Dendritic cell treated with granulocyte-macrophage colony-stimulating factor and Interleukin-4, amounts not matched to agents 40 ng/mL and 50 ng/mL, for 4 days (primary cell): ENCODE measurements around the gene SPAG4.

Experiments used
- H3K27ac Mint-ChIP-seq: one replicate; pipeline ENCODE4 v1.8.0; 2022; ENCODE audit warnings: mild to moderate bottlenecking, mixed read lengths
- H3K27me3 Mint-ChIP-seq: one replicate; pipeline ENCODE4 v1.8.0; 2022; ENCODE audit warnings: mild to moderate bottlenecking, mixed read lengths
- H3K36me3 Mint-ChIP-seq: one replicate; pipeline ENCODE4 v1.8.0; 2022; ENCODE audit warnings: low read depth, mixed read lengths
- H3K4me1 Mint-ChIP-seq: one replicate; pipeline ENCODE4 v1.8.0; 2022; ENCODE audit warnings: low read depth, mixed read lengths
- H3K4me3 Mint-ChIP-seq: one replicate; pipeline ENCODE4 v1.8.0; 2022; ENCODE audit warnings: mild to moderate bottlenecking, moderate library complexity, mixed read lengths
- H3K9me3 Mint-ChIP-seq: one replicate; pipeline ENCODE4 v1.8.0; 2022; ENCODE audit warnings: mixed read lengths
- intact Hi-C: fragments of 100-400 bp; cut with micrococcal nuclease; formaldehyde crosslinking; loops from one replicate; pipeline ENCODE4 v1.15.0; 2022

SPAG4 gene

DNA sequence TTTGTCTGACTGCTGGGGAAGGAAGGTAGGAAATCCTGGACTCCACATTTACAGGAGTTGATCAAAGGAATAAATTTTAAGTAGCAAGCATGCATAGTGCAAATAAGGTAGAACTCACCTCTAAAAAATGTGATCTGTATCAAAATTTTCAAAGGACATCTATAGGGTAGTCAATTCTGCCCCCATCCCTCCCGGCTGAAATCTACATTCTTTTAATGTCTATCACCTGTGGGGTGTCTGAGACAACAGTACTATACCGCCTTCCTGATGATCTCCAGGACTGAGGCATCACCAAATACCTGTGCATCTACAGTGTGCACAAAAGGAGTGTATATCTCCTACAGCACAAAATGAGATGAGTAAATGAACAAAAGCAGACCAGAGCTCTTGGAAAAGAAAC lies 29.2 kb downstream of the SPAG4 start:
- no peaks in the 10 kb centered on the region for H3K9me3 Mint-ChIP-seq

DNA sequence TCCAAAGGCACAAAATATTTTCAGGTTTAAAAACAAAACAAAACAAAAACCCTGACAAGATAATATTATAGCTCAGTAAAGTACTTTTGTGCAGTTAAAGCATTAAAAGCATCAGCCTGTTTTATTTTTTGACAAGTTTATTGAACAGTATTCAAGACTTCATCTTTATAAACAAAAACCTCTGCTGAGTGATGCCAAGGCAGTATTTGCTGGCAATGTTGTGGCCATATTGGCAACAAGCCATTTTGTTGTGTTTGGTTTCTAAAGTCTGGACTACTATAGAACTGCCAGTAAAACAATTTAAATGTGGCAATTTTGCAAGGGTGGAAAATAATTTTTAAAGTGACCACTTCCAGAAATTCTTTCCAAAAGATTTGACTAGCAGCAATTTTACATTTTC lies 33.2 kb downstream of the SPAG4 start:
- Mint-ChIP-seq H3K36me3 (peaks cover 32% of the 10 kb centered on the region), H3K9me3 (no peaks in the 10 kb centered on the region), H3K27me3 (no peaks in the 10 kb centered on the region), H3K4me3 (no peak overlapping the region), H3K27ac (no peak overlapping the region), H3K4me1 (no peaks in the 10 kb centered on the region)
- intact Hi-C loops, result no loop called here

More for the DNA sequence above, 29.2 kb downstream of the SPAG4 start:
- Mint-ChIP-seq H3K36me3 (peaks cover 40% of the 10 kb centered on the region), H3K27me3 (no peaks in the 10 kb centered on the region), H3K27ac (no peak overlapping the region), H3K4me1 (peaks cover 5% of the 10 kb centered on the region), H3K4me3 (no peak overlapping the region)
- intact Hi-C loops, result no loop called here

DNA sequence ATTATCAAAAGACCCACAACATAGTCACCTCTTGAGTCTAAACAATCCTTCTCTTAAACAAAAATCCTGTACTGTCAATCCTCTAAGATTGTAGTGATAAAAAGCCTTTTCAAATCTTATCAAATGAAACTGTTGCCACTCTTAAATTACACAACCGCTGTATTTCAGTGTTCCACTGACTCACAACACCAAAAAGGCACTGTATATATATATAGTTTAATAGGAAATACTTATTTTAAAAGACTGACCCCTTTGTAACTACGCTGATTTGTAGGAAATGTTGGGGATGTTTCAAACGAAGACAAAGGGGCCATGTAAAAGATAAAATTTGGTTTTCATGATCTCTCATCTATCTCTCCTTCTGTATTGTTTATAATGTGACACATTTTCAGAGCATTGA lies 35.0 kb downstream of the SPAG4 start:
- H3K27me3 Mint-ChIP-seq, result no peaks in the 10 kb centered on the region
- H3K4me1 Mint-ChIP-seq, result no peaks in the 10 kb centered on the region
- intact Hi-C loops, result no loop called here

DNA sequence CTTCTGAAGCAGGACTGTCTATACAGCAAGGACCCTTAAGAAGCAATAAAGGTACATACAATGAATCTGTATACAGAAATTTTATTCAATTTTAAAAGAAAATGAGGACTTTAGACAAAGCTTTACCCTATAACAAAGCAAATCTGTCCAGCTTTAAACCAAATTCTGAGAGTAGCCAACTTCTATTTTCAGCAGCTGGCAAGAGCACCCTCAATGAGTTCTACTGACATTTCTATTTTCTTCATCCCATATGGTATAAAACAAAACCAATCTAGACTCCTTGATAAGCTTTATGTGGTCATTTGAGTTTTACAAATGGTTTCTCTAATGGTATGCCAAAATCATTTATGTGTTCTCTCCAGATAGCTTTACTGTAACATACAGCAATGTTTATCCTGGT lies 36.3 kb downstream of the SPAG4 start:
- H3K27me3 Mint-ChIP-seq, result no peaks in the 10 kb centered on the region
- intact Hi-C loops, result no loop called here
- H3K36me3 Mint-ChIP-seq, result peaks cover 26% of the 10 kb centered on the region
- no peak overlapping the region for H3K4me3 Mint-ChIP-seq
- peaks cover 1% of the 10 kb centered on the region for H3K4me1 Mint-ChIP-seq
- no peaks in the 10 kb centered on the region for H3K9me3 Mint-ChIP-seq
- no peak overlapping the region for H3K27ac Mint-ChIP-seq

More for the DNA sequence above, 35.0 kb downstream of the SPAG4 start:
- H3K27ac Mint-ChIP-seq, result no peak overlapping the region
- no peaks in the 10 kb centered on the region for H3K9me3 Mint-ChIP-seq
- no peak overlapping the region for H3K4me3 Mint-ChIP-seq
- peaks cover 22% of the 10 kb centered on the region for H3K36me3 Mint-ChIP-seq

DNA sequence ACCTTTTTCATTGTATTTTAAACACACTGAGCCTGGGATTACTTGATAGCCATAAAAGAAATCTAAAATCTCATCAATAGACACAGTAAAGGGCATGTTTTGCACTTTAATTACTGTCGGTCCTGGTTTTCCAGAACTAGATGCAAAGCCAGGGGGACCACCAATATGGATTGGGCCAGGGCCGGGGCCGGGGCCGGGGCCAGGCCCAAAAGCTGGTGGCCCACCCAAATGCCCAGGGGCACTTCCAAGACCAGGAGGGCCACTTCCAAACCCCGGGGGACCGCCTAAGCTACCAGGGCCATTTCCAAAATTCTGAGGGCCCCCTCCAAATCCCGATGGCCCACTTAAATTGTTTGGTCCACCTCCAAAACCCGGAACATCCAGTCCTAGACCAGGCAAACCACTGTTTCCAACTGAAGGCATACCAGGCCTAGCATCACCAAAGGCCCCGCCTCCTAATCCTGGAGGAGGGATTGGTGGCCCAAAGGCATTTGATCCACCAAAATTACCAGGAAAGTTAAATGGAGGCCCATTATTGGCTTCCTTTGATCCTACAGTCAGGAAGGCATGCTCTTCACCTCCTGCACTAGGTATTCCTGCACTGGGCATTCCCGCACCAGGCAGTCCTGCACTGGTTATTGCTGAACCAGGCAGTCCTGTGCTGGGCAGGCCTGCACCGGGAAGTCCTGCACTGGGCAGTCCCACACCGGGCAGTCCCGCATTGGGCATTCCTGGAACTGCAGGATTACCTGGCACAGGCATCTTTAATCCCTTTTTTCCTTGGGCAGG lies 37.2 kb downstream of the SPAG4 start:
- Mint-ChIP-seq H3K4me1 (peaks cover 7% of the 10 kb centered on the region), H3K36me3 (peaks cover 26% of the 10 kb centered on the region), H3K4me3 (no peak overlapping the region), H3K27me3 (no peaks in the 10 kb centered on the region), H3K9me3 (no peaks in the 10 kb centered on the region), H3K27ac (no peak overlapping the region)
- intact Hi-C loops, result no loop called here

DNA sequence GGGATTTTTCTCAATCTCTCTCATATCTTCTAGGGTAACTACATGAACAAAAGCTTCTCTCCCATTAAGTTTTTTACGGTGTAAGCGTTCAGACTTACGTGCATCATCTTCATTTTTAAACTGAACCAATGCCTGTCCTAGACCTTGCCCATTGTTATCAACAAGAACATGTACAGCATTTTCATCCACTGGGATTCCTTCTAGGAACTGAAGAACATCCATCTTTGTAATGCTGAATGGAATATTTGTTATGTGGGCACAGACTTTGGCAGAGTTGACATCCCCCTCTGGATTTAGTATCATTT lies 37.8 kb downstream of the SPAG4 start:
- Mint-ChIP-seq H3K4me3 (no peak overlapping the region), H3K36me3 (peaks cover 22% of the 10 kb centered on the region), H3K27me3 (no peaks in the 10 kb centered on the region), H3K9me3 (no peaks in the 10 kb centered on the region), H3K4me1 (peaks cover 7% of the 10 kb centered on the region), H3K27ac (no peak overlapping the region)
- intact Hi-C loops, result no loop called here

DNA sequence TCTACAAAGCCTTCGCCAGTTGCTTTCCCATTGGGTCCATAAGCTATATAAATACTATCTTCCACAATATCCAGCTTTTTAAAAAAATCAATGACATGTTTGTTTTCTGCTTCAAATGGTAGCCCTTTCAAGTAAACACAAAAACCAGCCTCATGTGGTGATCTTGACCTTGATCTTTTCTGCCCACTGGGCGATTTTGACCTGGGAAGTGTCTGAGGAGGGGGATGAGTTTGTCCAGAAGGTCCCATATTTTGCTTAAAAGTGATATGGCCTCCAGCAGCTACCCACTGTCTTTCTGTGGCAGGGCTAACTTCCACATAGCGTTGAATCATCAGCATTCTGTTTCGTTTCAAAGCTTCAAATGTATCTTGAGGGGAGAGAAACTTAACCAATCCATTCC lies 38.3 kb downstream of the SPAG4 start:
- H3K27me3 Mint-ChIP-seq, result no peaks in the 10 kb centered on the region
- H3K4me3 Mint-ChIP-seq, result no peak overlapping the region
- H3K27ac Mint-ChIP-seq, result no peak overlapping the region
- intact Hi-C loops, result no loop called here
- H3K4me1 Mint-ChIP-seq, result peaks cover 12% of the 10 kb centered on the region
- peaks cover 22% of the 10 kb centered on the region for H3K36me3 Mint-ChIP-seq
- H3K9me3 Mint-ChIP-seq, result no peaks in the 10 kb centered on the region

- Mint-ChIP-seq H3K27ac (no peak overlapping the region), H3K4me3 (no peak overlapping the region), H3K4me1 (peaks cover 16% of the 10 kb centered on the region), H3K9me3 (no peaks in the 10 kb centered on the region), H3K27me3 (no peaks in the 10 kb centered on the region), H3K36me3 (peaks cover 22% of the 10 kb centered on the region)
- intact Hi-C loops, result no loop called here
Observed at GRCh38 chr20:35654415-35654814, 38.8 kb downstream of the SPAG4 start.

- Mint-ChIP-seq H3K4me3 (no peak overlapping the region), H3K9me3 (no peaks in the 10 kb centered on the region), H3K27ac (no peak overlapping the region), H3K27me3 (no peaks in the 10 kb centered on the region), H3K36me3 (peaks cover 13% of the 10 kb centered on the region), H3K4me1 (peaks cover 25% of the 10 kb centered on the region)
- intact Hi-C loops, result no loop called here
Observed at GRCh38 chr20:35657271-35657670, 41.6 kb downstream of the SPAG4 start.

- no peaks in the 10 kb centered on the region for H3K9me3 Mint-ChIP-seq
- peaks cover 28% of the 10 kb centered on the region for H3K36me3 Mint-ChIP-seq
- H3K4me1 Mint-ChIP-seq, result peaks cover 54% of the 10 kb centered on the region
- no peak overlapping the region for H3K4me3 Mint-ChIP-seq
- no peaks in the 10 kb centered on the region for H3K27me3 Mint-ChIP-seq
- H3K27ac Mint-ChIP-seq, result no peak overlapping the region
- intact Hi-C loops, result no loop called here
Observed at GRCh38 chr20:35660122-35660937, 44.7 kb downstream of the SPAG4 start.

DNA sequence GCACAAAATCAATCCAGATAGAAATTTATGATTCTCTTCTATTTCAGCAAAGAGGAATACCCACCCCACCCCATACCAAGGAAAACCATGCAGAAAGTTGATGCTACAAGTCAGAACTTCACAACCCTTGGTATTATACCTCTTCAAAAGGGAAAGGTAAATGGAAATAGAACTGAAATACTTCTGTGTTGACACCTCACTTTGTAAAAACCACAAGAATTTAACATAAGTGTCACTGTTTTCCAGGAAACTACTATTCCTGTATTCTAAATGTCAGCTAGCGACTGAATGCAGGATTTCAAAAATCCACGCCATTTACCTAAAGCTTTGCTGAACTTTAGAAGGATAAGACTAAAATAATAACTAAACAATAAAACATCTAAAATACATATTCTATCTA lies 45.4 kb downstream of the SPAG4 start:
- H3K4me3 Mint-ChIP-seq, result no peak overlapping the region
- no peak overlapping the region for H3K27ac Mint-ChIP-seq
- intact Hi-C loops, result no loop called here
- H3K9me3 Mint-ChIP-seq, result no peaks in the 10 kb centered on the region
- H3K36me3 Mint-ChIP-seq, result peaks cover 28% of the 10 kb centered on the region
- H3K27me3 Mint-ChIP-seq, result no peaks in the 10 kb centered on the region
- peaks cover 54% of the 10 kb centered on the region for H3K4me1 Mint-ChIP-seq

- Mint-ChIP-seq H3K27ac (no peak overlapping the region), H3K9me3 (no peaks in the 10 kb centered on the region), H3K4me1 (peaks cover 53% of the 10 kb centered on the region), H3K4me3 (peak overlapping the region; percentile 39), H3K27me3 (no peaks in the 10 kb centered on the region), H3K36me3 (peaks cover 21% of the 10 kb centered on the region)
- intact Hi-C loops, result no loop called here
Observed at GRCh38 chr20:35661908-35662307, 46.3 kb downstream of the SPAG4 start.

- Mint-ChIP-seq H3K4me1 (peaks cover 47% of the 10 kb centered on the region), H3K27me3 (no peaks in the 10 kb centered on the region), H3K27ac (no peak overlapping the region), H3K9me3 (no peaks in the 10 kb centered on the region), H3K36me3 (peaks cover 15% of the 10 kb centered on the region), H3K4me3 (peak overlapping the region; percentile 41)
- intact Hi-C loops, result no loop called here
Observed at GRCh38 chr20:35662551-35662950, 46.9 kb downstream of the SPAG4 start.

- peak overlapping the region; percentile 99 for H3K27ac Mint-ChIP-seq
- no peaks in the 10 kb centered on the region for H3K9me3 Mint-ChIP-seq
- peak overlapping the region; percentile 95 for H3K4me3 Mint-ChIP-seq
- intact Hi-C loops, result loop anchor here (1.0 kb wide), 1 partner anchor 47 kb away; no protein-coding TSS in a partner anchor
- H3K4me1 Mint-ChIP-seq, result peaks cover 42% of the 10 kb centered on the region
- peaks cover 22% of the 10 kb centered on the region for H3K36me3 Mint-ChIP-seq
- H3K27me3 Mint-ChIP-seq, result no peaks in the 10 kb centered on the region
Observed at GRCh38 chr20:35663516-35664465, 48.2 kb downstream of the SPAG4 start.
